Stimulated activated CD4-positive, alpha-beta T cell treated with anti-CD3 and anti-CD28 coated beads, Interleukin-12 subunit alpha, Interleukin-12 subunit beta, amount 100 ng/mL, for 4 hours (primary cell): ENCODE measurements around the gene G2E3.
A peak's percentile ranks its signal among the peaks of the same experiment; 100 is the strongest.
"Not testable (repeated sequence)": the region's sequence is repeated elsewhere in the genome, so short reads cannot be mapped to it uniquely, and the experiment has no call there.

Source experiments
- DNase-seq: peaks from one replicate; pipeline ENCODE4 v3.0.0-alpha.2; 2020

The G2E3 gene

DNA sequence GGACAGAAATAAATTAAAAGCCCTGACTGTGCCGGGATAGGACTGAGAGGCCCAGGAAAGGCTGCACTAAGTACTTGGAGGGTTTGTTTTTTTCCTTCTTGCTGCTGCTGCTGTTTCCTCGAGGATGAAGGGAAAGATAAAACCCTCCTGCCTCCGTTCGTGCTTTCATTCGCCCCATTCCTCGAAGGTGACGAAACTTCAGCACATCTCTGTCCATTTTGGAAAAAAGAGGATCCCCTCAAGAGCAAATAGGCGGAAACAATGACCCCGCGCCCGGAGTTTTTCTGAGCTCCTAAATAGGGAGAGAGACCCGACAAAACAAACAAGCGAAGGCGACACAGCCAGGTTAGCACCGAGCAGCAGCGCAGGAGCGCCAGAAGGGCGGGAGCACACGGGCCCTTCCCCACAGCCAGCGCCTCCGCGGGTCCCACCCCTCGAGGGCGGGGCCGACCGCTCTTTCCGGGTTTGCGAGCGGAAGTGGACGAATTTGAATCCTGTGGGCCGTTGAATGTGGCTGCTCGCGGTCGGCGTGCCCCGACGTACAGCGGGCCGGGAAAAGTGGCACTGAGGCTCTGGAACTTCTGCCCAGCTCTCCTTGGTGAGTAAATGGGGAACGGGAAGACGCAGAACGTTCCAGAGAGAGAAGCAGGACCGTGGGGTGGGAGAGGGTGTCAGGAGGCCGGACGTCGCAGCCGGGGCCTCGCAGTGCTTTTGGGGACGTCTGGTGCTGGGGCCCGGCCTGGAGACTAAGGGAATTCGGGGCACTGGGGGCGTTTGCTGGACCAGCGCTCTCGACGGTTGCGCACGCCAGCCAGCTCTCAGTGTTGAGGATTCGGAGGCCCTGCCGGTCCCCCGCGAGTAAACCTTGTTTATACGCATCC, at the start of gene G2E3:
Gene G2E3, plus strand, starts transcription at position 484 of the 881 bp plus-strand sequence. CDS start 21,922 bp downstream, outside the sequence.
- DNase-seq, result peak; percentile 88

GRCh38 chr14:30517737-30518136, 41.2 kb upstream of the G2E3 start:
- no peak for DNase-seq

GRCh38 chr14:30518867-30519560, 39.9 kb upstream of the G2E3 start:
- no peak for DNase-seq

- DNase-seq, result no peak
Observed at GRCh38 chr14:30519961-30520360, 39.0 kb upstream of the G2E3 start.

DNA sequence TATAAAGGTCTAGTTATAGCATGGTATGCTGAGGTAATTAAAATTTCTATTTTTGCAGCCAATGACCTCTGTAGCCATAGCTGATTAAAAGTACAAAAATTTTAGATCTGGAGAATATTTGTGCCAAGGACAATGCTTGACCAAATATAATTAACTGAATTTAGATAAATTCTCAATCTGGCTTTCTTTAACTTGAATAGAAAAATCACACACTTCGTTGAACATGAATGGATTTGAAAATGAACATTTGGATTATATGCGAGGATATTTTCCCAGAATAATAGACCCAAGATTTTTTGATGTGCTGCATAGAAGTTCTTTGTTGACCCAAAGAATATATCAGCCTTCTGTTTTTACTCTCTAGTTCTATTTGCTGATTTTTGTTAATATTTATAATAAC, 38.4 kb upstream of the G2E3 start:
- no peak for DNase-seq

GRCh38 chr14:30521899-30522736, 36.8 kb upstream of the G2E3 start:
- no peak for DNase-seq

DNA sequence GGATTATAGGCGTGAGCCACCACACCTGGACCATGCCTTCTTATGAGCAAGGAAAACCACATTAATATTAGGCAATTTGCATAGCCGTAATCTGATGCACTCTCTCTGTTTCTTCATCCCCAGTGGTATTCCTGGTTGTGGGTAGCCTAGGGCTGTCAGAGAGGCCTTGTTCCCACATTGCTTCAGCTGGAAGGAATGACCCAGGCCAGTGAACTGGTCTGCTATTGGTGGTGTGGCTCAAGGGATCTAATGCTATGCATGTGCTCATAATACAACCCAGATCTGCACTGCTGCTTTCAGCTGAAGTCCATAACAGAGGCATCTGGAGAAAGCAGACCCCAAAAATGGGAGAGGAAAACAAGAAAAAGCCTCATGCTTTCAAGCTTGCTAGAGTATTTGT, 33.1 kb upstream of the G2E3 start:
- no peak for DNase-seq

GRCh38 chr14:30527196-30527595, 31.8 kb upstream of the G2E3 start:
- no peak for DNase-seq

- no peak for DNase-seq
Observed at GRCh38 chr14:30528119-30528518, 30.8 kb upstream of the G2E3 start.

DNA sequence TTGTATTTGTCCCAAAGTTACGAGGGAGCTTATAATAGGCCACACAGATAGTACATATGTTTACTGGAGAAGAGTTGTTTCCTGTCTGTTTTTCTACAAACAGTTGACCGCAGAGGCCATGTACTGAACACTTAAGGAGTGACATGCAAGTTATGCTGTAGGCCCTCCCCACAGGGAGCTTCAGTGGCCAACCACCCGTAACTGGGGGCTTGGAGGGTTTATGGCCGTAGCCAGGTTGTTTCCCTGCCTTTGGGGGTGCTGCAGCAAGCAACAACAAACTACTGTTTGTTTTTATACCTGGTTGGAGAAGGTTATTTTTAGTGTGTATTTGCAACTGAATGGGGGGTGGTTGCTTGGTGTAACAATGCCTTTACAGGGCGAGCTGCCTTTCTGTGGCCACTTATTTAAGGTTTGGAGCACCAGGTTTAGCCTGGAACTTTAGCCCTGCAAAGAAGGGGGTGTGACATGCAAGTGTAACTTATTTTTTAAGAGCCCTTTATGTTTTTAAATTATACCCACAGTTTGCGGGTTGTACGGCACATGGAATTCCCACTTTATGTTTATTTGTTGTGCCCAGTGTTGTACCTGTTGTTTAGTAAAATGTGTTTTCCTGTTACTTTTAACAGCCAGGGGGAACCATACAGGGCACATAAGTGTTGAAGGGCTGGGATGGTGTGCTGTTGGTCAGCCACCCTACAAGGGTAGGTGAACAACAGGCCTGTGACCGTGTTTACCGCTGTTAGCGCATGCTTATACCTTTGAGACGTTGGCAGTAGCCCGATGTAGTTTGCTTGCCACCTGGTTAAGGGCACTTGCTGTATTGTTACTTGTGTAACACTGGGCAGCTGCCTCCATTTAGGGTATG, 29.9 kb upstream of the G2E3 start:
- no peak for DNase-seq

GRCh38 chr14:30532264-30532663, 26.7 kb upstream of the G2E3 start:
- no peak for DNase-seq

- DNase-seq, result no peak
Observed at GRCh38 chr14:30533126-30533525, 25.8 kb upstream of the G2E3 start.

DNA sequence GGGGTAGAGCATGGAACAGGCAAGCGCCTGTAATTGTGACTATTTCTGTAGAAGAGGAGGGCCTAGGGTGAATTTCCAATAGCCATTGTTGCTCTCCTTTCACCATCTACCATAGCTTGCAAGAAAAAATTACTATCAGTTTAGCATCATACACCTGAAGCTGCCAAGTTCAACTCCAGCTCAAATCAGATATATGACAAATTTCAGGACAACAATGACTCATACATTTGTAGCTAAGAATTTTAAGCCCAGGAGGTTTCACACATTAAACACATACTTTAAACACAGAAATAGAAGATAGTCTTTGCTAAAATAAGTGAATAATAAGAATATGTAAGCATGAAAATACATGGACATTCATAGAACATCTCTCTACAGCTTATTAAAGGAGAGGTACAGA, 17.6 kb upstream of the G2E3 start:
- DNase-seq, result no peak

DNA sequence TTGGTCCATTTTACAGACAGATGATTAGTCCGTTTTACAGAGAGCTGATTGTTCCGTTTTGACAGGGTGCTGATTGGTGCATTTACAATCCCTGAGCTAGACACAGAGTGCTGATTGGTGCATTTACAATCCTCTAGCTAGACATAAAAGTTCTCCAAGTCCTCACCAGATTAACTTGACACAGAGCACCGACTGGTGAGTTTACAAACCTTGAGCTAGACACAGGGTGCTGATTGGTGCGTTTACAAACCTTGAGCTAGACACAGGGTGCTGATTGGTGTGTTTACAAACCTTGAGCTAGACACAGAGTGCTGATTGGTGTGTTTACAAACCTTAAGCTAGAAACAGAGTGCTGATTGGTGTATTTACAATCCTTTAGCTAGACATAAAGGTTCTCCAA, 12.2 kb upstream of the G2E3 start:
- DNase-seq, result not testable (repeated sequence)

GRCh38 chr14:30547388-30548048, 11.4 kb upstream of the G2E3 start:
- no peak for DNase-seq

- DNase-seq, result no peak
Observed at GRCh38 chr14:30550335-30550734, 8.6 kb upstream of the G2E3 start.

GRCh38 chr14:30551460-30551859, 7.5 kb upstream of the G2E3 start:
- DNase-seq, result no peak

GRCh38 chr14:30553311-30553989, 5.5 kb upstream of the G2E3 start:
- no peak for DNase-seq

GRCh38 chr14:30558362-30558674, 640 bp upstream of the G2E3 start:
- DNase-seq, result no peak

GRCh38 chr14:30559638-30560091, 707 bp downstream of the G2E3 start:
- no peak for DNase-seq

GRCh38 chr14:30560581-30560980, 1.6 kb downstream of the G2E3 start:
- no peak for DNase-seq
